GM10248 (cell line): Measurements from ENCODE around the gene SPINK5.

Experiments
- CTCF ChIA-PET: fragments of 300-600 bp; sonication (Branson Sonifier 250); formaldehyde crosslinking; extraction: SDS; loops from one replicate; lab custom pipeline; 2021; ENCODE audit warnings: antibody characterized with exemption; lab: Yijun Ruan, JAX
- POLR2A ChIA-PET: fragments of 350-650 bp; sonication (Branson Sonifier 250); formaldehyde crosslinking; extraction: SDS; loops from one replicate; lab custom pipeline; 2020; ENCODE audit warnings: antibody characterized with exemption; lab: Yijun Ruan, JAX
- DNase-seq: peaks from one replicate; pipeline ENCODE4 v3.0.0; 2012; ENCODE audit errors: extremely low spot score
- CTCF ChIP-seq: IDR thresholded peaks from 2 replicates; pipeline ENCODE4 v1.5.1; 2012; ENCODE audit warnings: mild to moderate bottlenecking, low read depth; ENCODE audit errors: extremely low read depth, missing control alignments, control extremely low read depth

SPINK5 gene

GRCh38 chr5:148177207-148177606, 113.4 kb downstream of the SPINK5 start:
- POLR2A ChIA-PET = no interaction called here
- CTCF ChIA-PET = interaction anchor here (1.2 to 1.6 kb wide), 3 partner anchors 11 to 555 kb away, joined by 3 read pairs; no protein-coding TSS in a partner anchor

GRCh38 chr5:148179234-148179824, 115.5 kb downstream of the SPINK5 start:
- DNase-seq = peak; percentile 10
- POLR2A ChIA-PET = no interaction called here
- TF ChIP-seq CTCF = peak; percentile 57
- CTCF ChIA-PET = interaction anchor here (0.8 to 3.6 kb wide), 13 partner anchors 8 to 857 kb away, joined by 3 to 25 read pairs (median 4); no protein-coding TSS in a partner anchor

More at GRCh38 chr5:148177207-148177606, 113.4 kb downstream of the SPINK5 start:
- TF ChIP-seq CTCF = no peak
- no peak for DNase-seq

GRCh38 chr5:148186248-148187003, 122.6 kb downstream of the SPINK5 start:
- POLR2A ChIA-PET = no interaction called here

More at GRCh38 chr5:148186248-148187003, 122.6 kb downstream of the SPINK5 start:
- DNase-seq = no peak
- CTCF ChIA-PET = interaction anchor here (1.4 to 1.5 kb wide), 3 partner anchors 13 to 544 kb away, joined by 3 to 6 read pairs (median 3); no protein-coding TSS in a partner anchor
- no peak for TF ChIP-seq CTCF
